Measurements from ENCODE around the gene ICAM2. TPM values are rescaled to one million over a fixed set of nuclear protein-coding genes. Genes with fewer than 3 reads are reported as not detected.
"Not testable (repeated sequence)": the region's sequence is repeated elsewhere in the genome, so short reads cannot be mapped to it uniquely, and the experiment has no call there.

The ICAM2 gene
- polyA plus RNA-seq, 12 donors = 16.3 to 34.6 (median 24.8) TPM; not detected in 1

- no peak for DNase-seq
These were observed 3.5 kb downstream of the ICAM2 start for GRCh38 chr17:64016974-64017373.

- no peak for DNase-seq
These were observed 4.1 kb downstream of the ICAM2 start for GRCh38 chr17:64016231-64016784.

GRCh38 chr17:64015447-64015846 lies 5.0 kb downstream of the ICAM2 start:
- DNase-seq = no peak

GRCh38 chr17:64009571-64010402 lies 10.6 kb downstream of the ICAM2 start:
- no peak for DNase-seq

GRCh38 chr17:64008830-64009229 lies 11.6 kb downstream of the ICAM2 start:
- no peak for DNase-seq

- DNase-seq = no peak
These were observed 12.1 kb downstream of the ICAM2 start for GRCh38 chr17:64008346-64008745.

GRCh38 chr17:64007838-64008282 lies 12.6 kb downstream of the ICAM2 start:
- DNase-seq = no peak

- not testable (repeated sequence) for DNase-seq
These were observed 13.2 kb downstream of the ICAM2 start for GRCh38 chr17:64007089-64007837.

GRCh38 chr17:64006361-64007088 lies 13.9 kb downstream of the ICAM2 start:
- no peak for DNase-seq

GRCh38 chr17:64005734-64006167 lies 14.7 kb downstream of the ICAM2 start:
- no peak for DNase-seq

GRCh38 chr17:64004903-64005733 lies 15.3 kb downstream of the ICAM2 start:
- no peak for DNase-seq

GRCh38 chr17:64004218-64004770 lies 16.1 kb downstream of the ICAM2 start:
- DNase-seq = no peak

GRCh38 chr17:64003526-64004121 lies 16.8 kb downstream of the ICAM2 start:
- no peak for DNase-seq

GRCh38 chr17:64002658-64003525 lies 17.5 kb downstream of the ICAM2 start:
- DNase-seq = no peak

GRCh38 chr17:64001763-64002529 lies 18.5 kb downstream of the ICAM2 start:
- DNase-seq = no peak

- no peak for DNase-seq
These were observed 19.3 kb downstream of the ICAM2 start for GRCh38 chr17:64001091-64001579.

- no peak for DNase-seq
These were observed 20.5 kb downstream of the ICAM2 start for GRCh38 chr17:63999680-64000531.

Measured in muscle of arm (tissue), 12 donors.